Liver (tissue), 9 donors: Measurements from ENCODE around the gene CARHSP1. TPM values are rescaled to one million over a fixed set of nuclear protein-coding genes. Genes with fewer than 3 reads are reported as not detected.
A peak's percentile ranks its signal among the peaks of the same experiment; 100 is the strongest.

ENCODE experiments used
- DNase-seq: peaks from one replicate; pipeline ENCODE4 v3.0.0-alpha.2; 2017; ENCODE audit warnings: low spot score
- H3K27ac ChIP-seq, 2 donors: one replicate each; pipeline ENCODE4 v1.7.0; 2013; ENCODE audit warnings: inconsistent platforms in 2 of 2, low read length in 2 of 2, control low read depth in 1 of 2, low read depth in 1 of 2, mild to moderate bottlenecking in 1 of 2
- H3K27me3 ChIP-seq, 4 donors: one replicate each; pipeline versions ENCODE4 v1.6.1 to v1.7.0; 2013; ENCODE audit warnings: low read length in 3 of 4, inconsistent platforms in 1 of 4, mild to moderate bottlenecking in 1 of 4, moderate library complexity in 1 of 4; ENCODE audit not compliant: control insufficient read depth in 4 of 4, insufficient read depth in 4 of 4
- H3K36me3 ChIP-seq, 4 donors: one replicate each; pipeline versions ENCODE4 v1.6.1 to v1.7.0; 2013; ENCODE audit warnings: low read length in 3 of 4, mild to moderate bottlenecking in 3 of 4, low read depth in 1 of 4, moderate library complexity in 1 of 4; ENCODE audit not compliant: control insufficient read depth in 4 of 4, insufficient read depth in 3 of 4
- H3K4me1 ChIP-seq, 4 donors: one replicate each; pipeline versions ENCODE4 v1.6.1 to v1.7.0; 2013; ENCODE audit warnings: low read length in 3 of 4, mild to moderate bottlenecking in 3 of 4, moderate library complexity in 1 of 4; ENCODE audit not compliant: control insufficient read depth in 4 of 4, insufficient read depth in 4 of 4
- H3K4me3 ChIP-seq, 3 donors: one replicate each; pipeline versions ENCODE4 v1.6.1 to v1.7.0; 2013; ENCODE audit warnings: low read length in 3 of 3, control low read depth in 1 of 3, low read depth in 1 of 3, mild to moderate bottlenecking in 1 of 3
- H3K9ac ChIP-seq, 2 donors: one replicate each; pipeline ENCODE4 v1.7.0; 2013; ENCODE audit warnings: low read length in 2 of 2, mild to moderate bottlenecking in 2 of 2, moderate library complexity in 2 of 2, control low read depth in 1 of 2, low read depth in 1 of 2
- H3K9me3 ChIP-seq, 4 donors: one replicate each; pipeline versions ENCODE4 v1.6.1 to v1.7.0; 2013; ENCODE audit warnings: low read length in 3 of 4; ENCODE audit not compliant: control insufficient read depth in 4 of 4
- ATF3 ChIP-seq: IDR thresholded peaks from 2 replicates; pipeline ENCODE4 v1.6.1; 2016; ENCODE audit warnings: antibody characterized with exemption
- CTCF ChIP-seq: fragments of 150-350 bp; IDR thresholded peaks from 2 replicates; pipeline ENCODE4 v1.5.1; 2017; ENCODE audit warnings: improper control_type of control experiment, low read depth, low read length; ENCODE audit not compliant: missing input control
- EGR1 ChIP-seq, 2 donors: IDR thresholded peaks; 2 replicates each; pipeline ENCODE4 v1.6.1; 2016 to 2018; ENCODE audit warnings: antibody characterized with exemption in 2 of 2, low read depth in 2 of 2
- FOXA1 ChIP-seq: IDR thresholded peaks from 2 replicates; pipeline ENCODE4 v1.6.1; 2016; ENCODE audit warnings: antibody characterized with exemption
- FOXA2 ChIP-seq: IDR thresholded peaks from 2 replicates; pipeline ENCODE4 v1.6.1; 2016; ENCODE audit warnings: antibody characterized with exemption
- GABPA ChIP-seq, 2 donors: IDR thresholded peaks in 1 of 2; conservative IDR thresholded peaks in 1 of 2; 2 replicates each; pipeline ENCODE4 v1.6.1; 2016; ENCODE audit warnings: antibody characterized with exemption in 2 of 2, mild to moderate bottlenecking in 1 of 2, moderate library complexity in 1 of 2
- HNF4A ChIP-seq, 2 donors: conservative IDR thresholded peaks; 2 replicates each; pipeline ENCODE4 v1.6.1; 2016; ENCODE audit warnings: antibody characterized with exemption in 2 of 2, mild to moderate bottlenecking in 2 of 2
- HNF4G ChIP-seq: IDR thresholded peaks from 2 replicates; pipeline ENCODE4 v1.6.1; 2016; ENCODE audit warnings: antibody characterized with exemption
- JUND ChIP-seq, 2 donors: IDR thresholded peaks; 2 replicates each; pipeline ENCODE4 v1.6.1; 2016; ENCODE audit warnings: antibody characterized with exemption in 2 of 2
- MAX ChIP-seq: IDR thresholded peaks from 2 replicates; pipeline ENCODE4 v1.6.1; 2016; ENCODE audit warnings: antibody characterized with exemption
- NR2F2 ChIP-seq: IDR thresholded peaks from 2 replicates; pipeline ENCODE4 v1.6.1; 2016; ENCODE audit warnings: antibody characterized with exemption
- RAD21 ChIP-seq, 2 donors: IDR thresholded peaks; 2 replicates each; pipeline ENCODE4 v1.6.1; 2016; ENCODE audit warnings: antibody characterized with exemption in 2 of 2, mild to moderate bottlenecking in 2 of 2
- REST ChIP-seq: IDR thresholded peaks from 2 replicates; pipeline ENCODE4 v1.6.1; 2016; ENCODE audit warnings: antibody characterized with exemption, mild to moderate bottlenecking
- RXRA ChIP-seq, 2 donors: IDR thresholded peaks; 2 replicates each; pipeline ENCODE4 v1.6.1; 2017 to 2018; ENCODE audit warnings: antibody characterized with exemption in 2 of 2, mild to moderate bottlenecking in 1 of 2
- SP1 ChIP-seq: IDR thresholded peaks from 2 replicates; pipeline ENCODE4 v1.6.1; 2018; ENCODE audit warnings: antibody characterized with exemption, mild to moderate bottlenecking
- TAF1 ChIP-seq: conservative IDR thresholded peaks from 2 replicates; pipeline ENCODE4 v1.6.1; 2016; ENCODE audit warnings: antibody characterized with exemption, mild to moderate bottlenecking
- YY1 ChIP-seq: IDR thresholded peaks from 2 replicates; pipeline ENCODE4 v1.6.1; 2016; ENCODE audit warnings: antibody characterized with exemption, mild to moderate bottlenecking
- ZBTB33 ChIP-seq: IDR thresholded peaks from 2 replicates; pipeline ENCODE4 v1.6.1; 2016; ENCODE audit warnings: antibody characterized with exemption
- WGBS: extraction: QIAGEN DNeasy Blood & Tissue Kit; methylation state at CpG from one replicate; pipeline ENCODE4 v1.1.7; 2013; 5-methylcytosine and 5-hydroxymethylcytosine counted together
- polyA plus RNA-seq, 2 donors: library from polyadenylated mRNA; stranded (reverse) in 1 of 2; unstranded in 1 of 2; fragments of 200-250 nt in 1 of 2; fragments of >200 nt in 1 of 2; fragmentation: Nextera tagmentation in 1 of 2; extraction: Ambion mirVana in 1 of 2; gene quantifications; one replicate each; pipeline versions ENCODE4 v1.2.1 to v1.2.3, GENCODE V29; 2013 to 2015
- total RNA-seq, 2 donors: library from RNA; depleted of rRNA; stranded (reverse); fragments of >200 nt; gene quantifications; one replicate each; pipeline ENCODE4 v1.2.3, GENCODE V29; 2014
- donor health status: healthy.
- donor health status: healthy.
- donor health status: healthy.
- donor health status: healthy.
- donor health status: healthy.

CARHSP1 gene
- total and polyA plus RNA-seq, 4 donors = 81.2 to 162 (median 119) TPM

- no peaks in the 10 kb centered on the region for H3K9me3 ChIP-seq
- H3K9ac ChIP-seq = no peak overlapping the region
- H3K36me3 ChIP-seq = peaks cover 10 to 30% (median 17%) of the 10 kb centered on the region in 4 donors
- H3K27me3 ChIP-seq = no peaks in the 10 kb centered on the region
- H3K27ac ChIP-seq = peak overlapping the region; percentile 68 to 91
- TF ChIP-seq RAD21 (IDR thresholded peaks at IDR 0.05) = peak; percentile 40 to 66
- no peak for TF ChIP-seq CTCF
- peak; percentile 97 to 99 for TF ChIP-seq RXRA (IDR thresholded peaks at IDR 0.05)
- TF ChIP-seq SP1 = peak; percentile 88
- TF ChIP-seq MAX = peak; percentile 77
- TF ChIP-seq NR2F2 = peak; percentile 83
- TF ChIP-seq HNF4A (conservative IDR thresholded peaks at IDR 0.05) = peak; percentile 77 to 81
- TF ChIP-seq GABPA (IDR thresholded peaks at IDR 0.05 in 1 of 2, conservative IDR thresholded peaks at IDR 0.05 in 1 of 2) = peak; percentile 24 to 74
- peak; percentile 58 for TF ChIP-seq HNF4G
- no peak for TF ChIP-seq EGR1 (IDR thresholded peaks at IDR 0.05; ENCODE audit: low read depth in 2 of 2)
- peak; percentile 13 for TF ChIP-seq FOXA2
- TF ChIP-seq TAF1 = no peak
- TF ChIP-seq JUND (IDR thresholded peaks at IDR 0.05) = peak; percentile 54 to 66
- peak; percentile 55 for TF ChIP-seq ZBTB33
- peak; percentile 18 for TF ChIP-seq REST
- TF ChIP-seq ATF3 = no peak
- TF ChIP-seq YY1 = peak; percentile 46
- no peak for TF ChIP-seq FOXA1
- H3K4me1 ChIP-seq = peaks cover 14 to 25% (median 20%) of the 10 kb centered on the region in 4 donors
- DNase-seq = peak; percentile 39
- 30% methylated on average over 11 of the region's 11 CpGs for WGBS
- no peak overlapping the region for H3K4me3 ChIP-seq
Measured at GRCh38 chr16:8850279-8850885, 18.4 kb downstream of the CARHSP1 start.
